K562 (cell line): ENCODE measurements around the gene PIP5KL1.

Source experiments
- CTCF ChIP-seq, 3 experiments: IDR thresholded peaks in 2 of 3; conservative IDR thresholded peaks in 1 of 3; 2 replicates each; pipeline ENCODE4 v1.5.1; 2011 to 2012; ENCODE audit warnings: low read length in 3 of 3, mild to moderate bottlenecking in 3 of 3, control low read depth in 2 of 3, improper control_type of control experiment in 1 of 3, inconsistent platforms in 1 of 3, low read depth in 1 of 3, mixed read lengths in 1 of 3, moderate library complexity in 1 of 3; ENCODE audit not compliant: insufficient read depth in 2 of 3
- NFIC ChIP-seq: fragments of 450-650 bp; IDR thresholded peaks from 2 replicates; pipeline ENCODE4 v1.6.1; 2017; ENCODE audit warnings: mild to moderate bottlenecking, inconsistent platforms
- ZNF431 ChIP-seq: sonication (generic); formaldehyde crosslinking; IDR thresholded peaks from 2 replicates; pipeline ENCODE4 v1.8.0; 2022; ENCODE audit warnings: mild to moderate bottlenecking, missing genetic modification reagents

GRCh38 chr9:127909839-127910273 is 20.7 kb downstream of the PIP5KL1 start:
- no peak for TF ChIP-seq CTCF (IDR thresholded peaks at IDR 0.05 in 2 of 3, conservative IDR thresholded peaks at IDR 0.05 in 1 of 3; ENCODE audit: insufficient read depth in 2 of 3, low read depth in 1 of 3, low read length in 3 of 3)
- TF ChIP-seq ZNF431, result no peak
- TF ChIP-seq NFIC, result no peak
